GM23338 (cell line): ENCODE measurements around the gene KCTD14. TPM values are rescaled to one million over a fixed set of nuclear protein-coding genes. Genes with fewer than 3 reads are reported as not detected.

Experiments used
- ATAC-seq: fragments of 200-7000 bp; cut with Tn5 transposase; 3 replicates; pipeline ENCODE4 v1.9.1; 2020
- DNase-seq: peaks from one replicate; pipeline ENCODE4 v3.0.0-alpha.2; 2015; ENCODE audit warnings: low spot score
- H2AFZ ChIP-seq: fragments of 200-600 bp; sonication (generic); 2 replicates; pipeline ENCODE4 v1.8.0; 2016; ENCODE audit warnings: antibody characterized with exemption, mild to moderate bottlenecking, moderate library complexity
- H3F3A ChIP-seq: fragments of 200-600 bp; sonication (generic); replicated peaks from 2 replicates; pipeline ENCODE4 v1.8.0; 2017; ENCODE audit warnings: antibody characterized with exemption, mixed run types, low read depth
- H3K27ac ChIP-seq: fragments of 200-600 bp; sonication (generic); 2 replicates; pipeline ENCODE4 v1.6.1; 2016; ENCODE audit warnings: low read depth
- H3K27me3 ChIP-seq: fragments of 200-600 bp; sonication (generic); 2 replicates; pipeline ENCODE4 v1.8.0; 2016; ENCODE audit warnings: mild to moderate bottlenecking, mixed run types, moderate library complexity; ENCODE audit not compliant: insufficient read depth
- H3K36me3 ChIP-seq: fragments of 200-600 bp; sonication (generic); 2 replicates; pipeline ENCODE4 v1.8.0; 2016; ENCODE audit warnings: mild to moderate bottlenecking; ENCODE audit not compliant: insufficient read depth
- H3K4me1 ChIP-seq: fragments of 200-600 bp; sonication (generic); 2 replicates; pipeline ENCODE4 v1.8.0; 2016; ENCODE audit warnings: mild to moderate bottlenecking, moderate library complexity; ENCODE audit not compliant: insufficient read depth
- H3K4me2 ChIP-seq: fragments of 200-600 bp; sonication (generic); 2 replicates; pipeline ENCODE4 v1.7.1; 2017; ENCODE audit warnings: mixed run types
- H3K4me3 ChIP-seq: fragments of 200-600 bp; sonication (generic); 2 replicates; pipeline ENCODE4 v1.6.1; 2016; ENCODE audit warnings: mixed run types
- H3K79me2 ChIP-seq: fragments of 200-600 bp; sonication (generic); replicated peaks from 2 replicates; pipeline ENCODE4 v1.8.0; 2017; ENCODE audit warnings: mild to moderate bottlenecking; ENCODE audit not compliant: insufficient read depth
- H3K9me2 ChIP-seq: fragments of 200-600 bp; sonication (generic); 2 replicates; pipeline ENCODE4 v1.8.0; 2017; ENCODE audit not compliant: insufficient read depth
- H4K20me1 ChIP-seq: fragments of 200-600 bp; sonication (generic); replicated peaks from 2 replicates; pipeline ENCODE4 v1.8.0; 2017; ENCODE audit warnings: mild to moderate bottlenecking; ENCODE audit not compliant: insufficient read depth
- H3K27ac Mint-ChIP-seq: 2 replicates; pipeline ENCODE4 v1.8.0; 2020; ENCODE audit warnings: inconsistent platforms, mild to moderate bottlenecking, moderate library complexity, mixed read lengths
- H3K27me3 Mint-ChIP-seq: 3 replicates; pipeline ENCODE4 v1.8.0; 2022; ENCODE audit warnings: low read depth, mild to moderate bottlenecking, moderate library complexity, mixed read lengths, inconsistent platforms; ENCODE audit not compliant: insufficient read depth, poor library complexity
- H3K36me3 Mint-ChIP-seq: 3 replicates; pipeline ENCODE4 v1.8.0; 2021; ENCODE audit warnings: low read depth, mild to moderate bottlenecking, inconsistent platforms, moderate library complexity, mixed read lengths
- H3K4me1 Mint-ChIP-seq: 3 replicates; pipeline ENCODE4 v1.8.0; 2020; ENCODE audit warnings: mild to moderate bottlenecking, inconsistent platforms, mixed read lengths
- H3K4me3 Mint-ChIP-seq: 3 replicates; pipeline ENCODE4 v1.8.0; 2021; ENCODE audit warnings: moderate library complexity, mild to moderate bottlenecking, inconsistent platforms, mixed read lengths
- H3K9me3 Mint-ChIP-seq: 3 replicates; pipeline ENCODE4 v1.8.0; 2020; ENCODE audit warnings: moderate library complexity, mild to moderate bottlenecking, inconsistent platforms, mixed read lengths
- CREB1 ChIP-seq: fragments of 250-450 bp; sonication (Bioruptor Pico); IDR thresholded peaks from 2 replicates; pipeline ENCODE4 v1.5.0; 2020; ENCODE audit warnings: low read depth, mild to moderate bottlenecking, moderate library complexity
- EZH2 ChIP-seq: fragments of 200-600 bp; sonication (generic); IDR thresholded peaks from one replicate; pipeline ENCODE4 v1.8.0; 2017; ENCODE audit warnings: antibody characterized with exemption, mild to moderate bottlenecking, low read depth; ENCODE audit not compliant: unreplicated experiment
- EZH2phosphoT487 ChIP-seq: fragments of 200-600 bp; sonication (generic); IDR thresholded peaks from one replicate; pipeline ENCODE4 v1.8.1; 2018; ENCODE audit warnings: antibody characterized with exemption; ENCODE audit not compliant: unreplicated experiment
- JUNB ChIP-seq: IDR thresholded peaks from one replicate; pipeline ENCODE4 v1.6.1; 2016; ENCODE audit warnings: antibody characterized with exemption; ENCODE audit not compliant: unreplicated experiment
- NANOG ChIP-seq: IDR thresholded peaks from 2 replicates; pipeline ENCODE4 v1.6.1; 2016; ENCODE audit warnings: antibody characterized with exemption, borderline replicate concordance
- POLR2AphosphoS5 ChIP-seq: IDR thresholded peaks from 2 replicates; pipeline ENCODE4 v1.6.1; 2016; ENCODE audit warnings: antibody characterized with exemption, low read depth
- STAT1 ChIP-seq: IDR thresholded peaks from one replicate; pipeline ENCODE4 v1.6.1; 2016; ENCODE audit warnings: antibody characterized with exemption; ENCODE audit not compliant: unreplicated experiment
- ZNF114 ChIP-seq: fragments of 250-450 bp; sonication (Bioruptor Pico); IDR thresholded peaks from 2 replicates; pipeline ENCODE4 v1.5.0; 2020; ENCODE audit warnings: mild to moderate bottlenecking, moderate library complexity
- ZNF331 ChIP-seq: fragments of 250-450 bp; sonication (Bioruptor Pico); IDR thresholded peaks from 2 replicates; pipeline ENCODE4 v1.5.0; 2020; ENCODE audit warnings: low read depth, mild to moderate bottlenecking, moderate library complexity
- polyA plus RNA-seq: library from polyadenylated mRNA; unstranded; fragments of >200 nt; fragmentation: Nextera tagmentation; extraction: Ambion mirVana; gene quantifications from 2 replicates; pipeline ENCODE4 v1.2.1, GENCODE V29; 2016
- total RNA-seq: library from RNA; depleted of rRNA; stranded (reverse); fragments of >200 nt; shearing (Covaris generic); gene quantifications from 2 replicates; pipeline ENCODE4 v1.2.3, GENCODE V29; 2014
- TF ChIP-seq, protein P1 (sequence below), 2 experiments: fragments of 200-600 bp in 1 of 2; sonication (generic) in 1 of 2; conservative IDR thresholded peaks; 2 replicates each; pipeline versions ENCODE4 v1.5.1 to v1.6.1; 2016 to 2017; ENCODE audit warnings: antibody characterized with exemption in 2 of 2, low read depth in 2 of 2, mild to moderate bottlenecking in 2 of 2, moderate library complexity in 1 of 2
- TF ChIP-seq, protein P2 (sequence below): fragments of 250-450 bp; sonication (Bioruptor Pico); IDR thresholded peaks from 2 replicates; pipeline ENCODE4 v1.5.0; 2020; ENCODE audit warnings: mild to moderate bottlenecking, moderate library complexity
- TF ChIP-seq, protein P3 (sequence below): IDR thresholded peaks from one replicate; pipeline ENCODE4 v1.6.1; 2018; ENCODE audit warnings: antibody characterized with exemption; ENCODE audit not compliant: unreplicated experiment
- TF ChIP-seq, protein P4 (sequence below): IDR thresholded peaks from 2 replicates; pipeline ENCODE4 v1.6.1; 2016; ENCODE audit warnings: antibody characterized with exemption

The KCTD14 gene
- total and polyA plus RNA-seq, 2 experiments from 2014 or later, result 5.9 to 19.1 TPM

DNA sequence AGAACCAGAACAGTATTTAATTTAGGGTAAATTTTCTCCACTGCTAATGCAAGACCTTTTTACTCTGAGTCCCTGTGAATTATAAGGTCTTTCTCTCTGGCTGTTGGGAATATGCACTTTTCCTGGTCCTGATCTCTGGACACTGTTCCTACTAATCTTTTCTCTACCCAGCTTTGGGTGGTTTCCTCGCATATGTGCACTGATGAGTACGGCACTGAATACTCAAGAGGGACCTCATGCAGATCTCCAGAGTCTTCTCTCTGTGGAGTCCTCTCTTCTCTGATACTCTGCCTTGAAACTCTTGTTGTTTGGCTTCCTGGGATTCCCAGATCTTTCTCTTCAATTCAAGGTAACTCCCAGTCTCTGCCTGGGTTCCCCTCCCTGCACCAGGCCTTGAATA is 14.0 kb downstream of the KCTD14 start:
- H3K36me3 Mint-ChIP-seq, result no peaks in the 10 kb centered on the region
- no peaks in the 10 kb centered on the region for H3K4me1 ChIP-seq
- H3K27ac Mint-ChIP-seq, result no peak overlapping the region
- no peak overlapping the region for H2AFZ ChIP-seq
- H3K27ac ChIP-seq, result no peak overlapping the region
- TF ChIP-seq STAT1 (no peak), ZNF331 (CRISPR knock-in tag) (no peak), NANOG (no peak), EZH2phosphoT487 (no peak), ZNF114 (CRISPR knock-in tag) (no peak), EZH2 (no peak), CREB1 (CRISPR knock-in tag) (no peak), POLR2AphosphoS5 (no peak), JUNB (no peak)
- TF ChIP-seq, protein P1, sequence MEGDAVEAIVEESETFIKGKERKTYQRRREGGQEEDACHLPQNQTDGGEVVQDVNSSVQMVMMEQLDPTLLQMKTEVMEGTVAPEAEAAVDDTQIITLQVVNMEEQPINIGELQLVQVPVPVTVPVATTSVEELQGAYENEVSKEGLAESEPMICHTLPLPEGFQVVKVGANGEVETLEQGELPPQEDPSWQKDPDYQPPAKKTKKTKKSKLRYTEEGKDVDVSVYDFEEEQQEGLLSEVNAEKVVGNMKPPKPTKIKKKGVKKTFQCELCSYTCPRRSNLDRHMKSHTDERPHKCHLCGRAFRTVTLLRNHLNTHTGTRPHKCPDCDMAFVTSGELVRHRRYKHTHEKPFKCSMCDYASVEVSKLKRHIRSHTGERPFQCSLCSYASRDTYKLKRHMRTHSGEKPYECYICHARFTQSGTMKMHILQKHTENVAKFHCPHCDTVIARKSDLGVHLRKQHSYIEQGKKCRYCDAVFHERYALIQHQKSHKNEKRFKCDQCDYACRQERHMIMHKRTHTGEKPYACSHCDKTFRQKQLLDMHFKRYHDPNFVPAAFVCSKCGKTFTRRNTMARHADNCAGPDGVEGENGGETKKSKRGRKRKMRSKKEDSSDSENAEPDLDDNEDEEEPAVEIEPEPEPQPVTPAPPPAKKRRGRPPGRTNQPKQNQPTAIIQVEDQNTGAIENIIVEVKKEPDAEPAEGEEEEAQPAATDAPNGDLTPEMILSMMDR (conservative IDR thresholded peaks at IDR 0.05; ENCODE audit: low read depth in 2 of 2), result no peak
- TF ChIP-seq, protein P2, sequence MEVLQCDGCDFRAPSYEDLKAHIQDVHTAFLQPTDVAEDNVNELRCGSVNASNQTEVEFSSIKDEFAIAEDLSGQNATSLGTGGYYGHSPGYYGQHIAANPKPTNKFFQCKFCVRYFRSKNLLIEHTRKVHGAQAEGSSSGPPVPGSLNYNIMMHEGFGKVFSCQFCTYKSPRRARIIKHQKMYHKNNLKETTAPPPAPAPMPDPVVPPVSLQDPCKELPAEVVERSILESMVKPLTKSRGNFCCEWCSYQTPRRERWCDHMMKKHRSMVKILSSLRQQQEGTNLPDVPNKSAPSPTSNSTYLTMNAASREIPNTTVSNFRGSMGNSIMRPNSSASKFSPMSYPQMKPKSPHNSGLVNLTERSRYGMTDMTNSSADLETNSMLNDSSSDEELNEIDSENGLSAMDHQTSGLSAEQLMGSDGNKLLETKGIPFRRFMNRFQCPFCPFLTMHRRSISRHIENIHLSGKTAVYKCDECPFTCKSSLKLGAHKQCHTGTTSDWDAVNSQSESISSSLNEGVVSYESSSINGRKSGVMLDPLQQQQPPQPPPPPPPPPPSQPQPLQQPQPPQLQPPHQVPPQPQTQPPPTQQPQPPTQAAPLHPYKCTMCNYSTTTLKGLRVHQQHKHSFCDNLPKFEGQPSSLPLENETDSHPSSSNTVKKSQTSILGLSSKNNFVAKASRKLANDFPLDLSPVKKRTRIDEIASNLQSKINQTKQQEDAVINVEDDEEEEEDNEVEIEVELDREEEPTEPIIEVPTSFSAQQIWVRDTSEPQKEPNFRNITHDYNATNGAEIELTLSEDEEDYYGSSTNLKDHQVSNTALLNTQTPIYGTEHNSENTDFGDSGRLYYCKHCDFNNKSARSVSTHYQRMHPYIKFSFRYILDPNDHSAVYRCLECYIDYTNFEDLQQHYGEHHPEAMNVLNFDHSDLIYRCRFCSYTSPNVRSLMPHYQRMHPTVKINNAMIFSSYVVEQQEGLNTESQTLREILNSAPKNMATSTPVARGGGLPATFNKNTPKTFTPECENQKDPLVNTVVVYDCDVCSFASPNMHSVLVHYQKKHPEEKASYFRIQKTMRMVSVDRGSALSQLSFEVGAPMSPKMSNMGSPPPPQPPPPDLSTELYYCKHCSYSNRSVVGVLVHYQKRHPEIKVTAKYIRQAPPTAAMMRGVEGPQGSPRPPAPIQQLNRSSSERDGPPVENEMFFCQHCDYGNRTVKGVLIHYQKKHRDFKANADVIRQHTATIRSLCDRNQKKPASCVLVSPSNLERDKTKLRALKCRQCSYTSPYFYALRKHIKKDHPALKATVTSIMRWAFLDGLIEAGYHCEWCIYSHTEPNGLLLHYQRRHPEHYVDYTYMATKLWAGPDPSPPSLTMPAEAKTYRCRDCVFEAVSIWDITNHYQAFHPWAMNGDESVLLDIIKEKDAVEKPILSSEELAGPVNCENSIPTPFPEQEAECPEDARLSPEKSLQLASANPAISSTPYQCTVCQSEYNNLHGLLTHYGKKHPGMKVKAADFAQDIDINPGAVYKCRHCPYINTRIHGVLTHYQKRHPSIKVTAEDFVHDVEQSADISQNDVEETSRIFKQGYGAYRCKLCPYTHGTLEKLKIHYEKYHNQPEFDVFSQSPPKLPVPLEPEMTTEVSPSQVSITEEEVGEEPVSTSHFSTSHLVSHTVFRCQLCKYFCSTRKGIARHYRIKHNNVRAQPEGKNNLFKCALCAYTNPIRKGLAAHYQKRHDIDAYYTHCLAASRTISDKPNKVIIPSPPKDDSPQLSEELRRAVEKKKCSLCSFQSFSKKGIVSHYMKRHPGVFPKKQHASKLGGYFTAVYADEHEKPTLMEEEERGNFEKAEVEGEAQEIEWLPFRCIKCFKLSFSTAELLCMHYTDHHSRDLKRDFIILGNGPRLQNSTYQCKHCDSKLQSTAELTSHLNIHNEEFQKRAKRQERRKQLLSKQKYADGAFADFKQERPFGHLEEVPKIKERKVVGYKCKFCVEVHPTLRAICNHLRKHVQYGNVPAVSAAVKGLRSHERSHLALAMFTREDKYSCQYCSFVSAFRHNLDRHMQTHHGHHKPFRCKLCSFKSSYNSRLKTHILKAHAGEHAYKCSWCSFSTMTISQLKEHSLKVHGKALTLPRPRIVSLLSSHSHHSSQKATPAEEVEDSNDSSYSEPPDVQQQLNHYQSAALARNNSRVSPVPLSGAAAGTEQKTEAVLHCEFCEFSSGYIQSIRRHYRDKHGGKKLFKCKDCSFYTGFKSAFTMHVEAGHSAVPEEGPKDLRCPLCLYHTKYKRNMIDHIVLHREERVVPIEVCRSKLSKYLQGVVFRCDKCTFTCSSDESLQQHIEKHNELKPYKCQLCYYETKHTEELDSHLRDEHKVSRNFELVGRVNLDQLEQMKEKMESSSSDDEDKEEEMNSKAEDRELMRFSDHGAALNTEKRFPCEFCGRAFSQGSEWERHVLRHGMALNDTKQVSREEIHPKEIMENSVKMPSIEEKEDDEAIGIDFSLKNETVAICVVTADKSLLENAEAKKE (CRISPR knock-in tag), result no peak
- TF ChIP-seq, protein P3, sequence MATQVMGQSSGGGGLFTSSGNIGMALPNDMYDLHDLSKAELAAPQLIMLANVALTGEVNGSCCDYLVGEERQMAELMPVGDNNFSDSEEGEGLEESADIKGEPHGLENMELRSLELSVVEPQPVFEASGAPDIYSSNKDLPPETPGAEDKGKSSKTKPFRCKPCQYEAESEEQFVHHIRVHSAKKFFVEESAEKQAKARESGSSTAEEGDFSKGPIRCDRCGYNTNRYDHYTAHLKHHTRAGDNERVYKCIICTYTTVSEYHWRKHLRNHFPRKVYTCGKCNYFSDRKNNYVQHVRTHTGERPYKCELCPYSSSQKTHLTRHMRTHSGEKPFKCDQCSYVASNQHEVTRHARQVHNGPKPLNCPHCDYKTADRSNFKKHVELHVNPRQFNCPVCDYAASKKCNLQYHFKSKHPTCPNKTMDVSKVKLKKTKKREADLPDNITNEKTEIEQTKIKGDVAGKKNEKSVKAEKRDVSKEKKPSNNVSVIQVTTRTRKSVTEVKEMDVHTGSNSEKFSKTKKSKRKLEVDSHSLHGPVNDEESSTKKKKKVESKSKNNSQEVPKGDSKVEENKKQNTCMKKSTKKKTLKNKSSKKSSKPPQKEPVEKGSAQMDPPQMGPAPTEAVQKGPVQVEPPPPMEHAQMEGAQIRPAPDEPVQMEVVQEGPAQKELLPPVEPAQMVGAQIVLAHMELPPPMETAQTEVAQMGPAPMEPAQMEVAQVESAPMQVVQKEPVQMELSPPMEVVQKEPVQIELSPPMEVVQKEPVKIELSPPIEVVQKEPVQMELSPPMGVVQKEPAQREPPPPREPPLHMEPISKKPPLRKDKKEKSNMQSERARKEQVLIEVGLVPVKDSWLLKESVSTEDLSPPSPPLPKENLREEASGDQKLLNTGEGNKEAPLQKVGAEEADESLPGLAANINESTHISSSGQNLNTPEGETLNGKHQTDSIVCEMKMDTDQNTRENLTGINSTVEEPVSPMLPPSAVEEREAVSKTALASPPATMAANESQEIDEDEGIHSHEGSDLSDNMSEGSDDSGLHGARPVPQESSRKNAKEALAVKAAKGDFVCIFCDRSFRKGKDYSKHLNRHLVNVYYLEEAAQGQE, result no peak
- TF ChIP-seq, protein P4, sequence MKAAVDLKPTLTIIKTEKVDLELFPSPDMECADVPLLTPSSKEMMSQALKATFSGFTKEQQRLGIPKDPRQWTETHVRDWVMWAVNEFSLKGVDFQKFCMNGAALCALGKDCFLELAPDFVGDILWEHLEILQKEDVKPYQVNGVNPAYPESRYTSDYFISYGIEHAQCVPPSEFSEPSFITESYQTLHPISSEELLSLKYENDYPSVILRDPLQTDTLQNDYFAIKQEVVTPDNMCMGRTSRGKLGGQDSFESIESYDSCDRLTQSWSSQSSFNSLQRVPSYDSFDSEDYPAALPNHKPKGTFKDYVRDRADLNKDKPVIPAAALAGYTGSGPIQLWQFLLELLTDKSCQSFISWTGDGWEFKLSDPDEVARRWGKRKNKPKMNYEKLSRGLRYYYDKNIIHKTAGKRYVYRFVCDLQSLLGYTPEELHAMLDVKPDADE, result no peak
- ATAC-seq (no peak), DNase-seq (no peak)
- H3K27me3 ChIP-seq, result no peaks in the 10 kb centered on the region
- no peak overlapping the region for H3K4me3 ChIP-seq
- no peaks in the 10 kb centered on the region for H3K4me1 Mint-ChIP-seq
- H3K9me2 ChIP-seq, result no peaks in the 10 kb centered on the region
- H4K20me1 ChIP-seq, result no peaks in the 10 kb centered on the region
- H3K27me3 Mint-ChIP-seq, result no peaks in the 10 kb centered on the region
- H3K4me3 Mint-ChIP-seq, result no peak overlapping the region
- H3F3A ChIP-seq, result no peaks in the 10 kb centered on the region
- H3K9me3 Mint-ChIP-seq, result no peaks in the 10 kb centered on the region
- no peaks in the 10 kb centered on the region for H3K36me3 ChIP-seq
- no peaks in the 10 kb centered on the region for H3K79me2 ChIP-seq
- no peak overlapping the region for H3K4me2 ChIP-seq
